Body of pancreas (tissue), 4 donors: ENCODE data around the gene HOXA3. TPM values are rescaled to one million over a fixed set of nuclear protein-coding genes. Genes with fewer than 3 reads are reported as not detected.

Source experiments
- ATAC-seq: fragments of 150-250 bp; one replicate; pipeline ENCODE4 v1.9.1; 2016
- DNase-seq, 4 donors: peaks; one replicate each; pipeline ENCODE4 v3.0.0-alpha.2; 2019
- H3K27ac ChIP-seq, 4 donors: fragments of 200-600 bp; sonication (generic); 1 replicate in 3 of 4; 2 replicates in 1 of 4; pipeline versions ENCODE4 v1.5.1 to v1.6.1; 2016 to 2019; ENCODE audit warnings: mild to moderate bottlenecking in 1 of 4, mixed read lengths in 1 of 4, moderate library complexity in 1 of 4
- H3K27me3 ChIP-seq, 2 donors: fragments of 200-600 bp; sonication (generic); one replicate each; pipeline ENCODE4 v1.6.0; 2016; ENCODE audit warnings: mild to moderate bottlenecking in 1 of 2
- H3K36me3 ChIP-seq, 2 donors: fragments of 200-600 bp; sonication (generic); replicated peaks in 1 of 2; 2 replicates each; pipeline ENCODE4 v1.5.1; 2016; ENCODE audit warnings: low read depth in 2 of 2; ENCODE audit not compliant: insufficient read depth in 1 of 2
- H3K4me1 ChIP-seq: fragments of 200-600 bp; sonication (generic); one replicate; pipeline ENCODE4 v1.6.0; 2016
- H3K4me3 ChIP-seq, 2 donors: fragments of 200-600 bp; sonication (generic); 1 replicate in 1 of 2; 2 replicates in 1 of 2; pipeline ENCODE4 v1.5.1; 2016 to 2019
- H3K9me3 ChIP-seq, 3 donors: fragments of 200-600 bp; sonication (generic); 1 replicate in 2 of 3; 2 replicates in 1 of 3; pipeline ENCODE4 v1.5.1; 2016
- POLR2A ChIP-seq, 3 donors: fragments of 450-650 bp; IDR thresholded peaks; one replicate each; pipeline ENCODE4 v1.6.1; 2016; ENCODE audit warnings: antibody characterized with exemption in 3 of 3, mild to moderate bottlenecking in 2 of 3
- WGBS, 2 donors: methylation state at CpG; one replicate each; pipeline ENCODE4 v1.1.5; 2017; 5-methylcytosine and 5-hydroxymethylcytosine counted together
- intact Hi-C: fragments of 100-400 bp; cut with DNase I; formaldehyde crosslinking; loops from one replicate; pipeline ENCODE4 v1.15.1; 2023
- total RNA-seq, 2 donors: library from RNA; depleted of rRNA; stranded (reverse); fragments of >200 nt; gene quantifications; one replicate each; pipeline ENCODE4 v1.1.0, GENCODE V29; 2016
- TF ChIP-seq, protein P1 (sequence below), 7 experiments: fragments of 450-650 bp in 4 of 7; fragments of 200-600 bp in 3 of 7; sonication (generic) in 3 of 7; IDR thresholded peaks; one replicate each; pipeline ENCODE4 v1.5.1; 2016 to 2019; ENCODE audit warnings: antibody characterized with exemption in 7 of 7

Gene HOXA3
- total RNA-seq, 2 donors from 2014 or later = 1.6 TPM; not detected in 1

DNA sequence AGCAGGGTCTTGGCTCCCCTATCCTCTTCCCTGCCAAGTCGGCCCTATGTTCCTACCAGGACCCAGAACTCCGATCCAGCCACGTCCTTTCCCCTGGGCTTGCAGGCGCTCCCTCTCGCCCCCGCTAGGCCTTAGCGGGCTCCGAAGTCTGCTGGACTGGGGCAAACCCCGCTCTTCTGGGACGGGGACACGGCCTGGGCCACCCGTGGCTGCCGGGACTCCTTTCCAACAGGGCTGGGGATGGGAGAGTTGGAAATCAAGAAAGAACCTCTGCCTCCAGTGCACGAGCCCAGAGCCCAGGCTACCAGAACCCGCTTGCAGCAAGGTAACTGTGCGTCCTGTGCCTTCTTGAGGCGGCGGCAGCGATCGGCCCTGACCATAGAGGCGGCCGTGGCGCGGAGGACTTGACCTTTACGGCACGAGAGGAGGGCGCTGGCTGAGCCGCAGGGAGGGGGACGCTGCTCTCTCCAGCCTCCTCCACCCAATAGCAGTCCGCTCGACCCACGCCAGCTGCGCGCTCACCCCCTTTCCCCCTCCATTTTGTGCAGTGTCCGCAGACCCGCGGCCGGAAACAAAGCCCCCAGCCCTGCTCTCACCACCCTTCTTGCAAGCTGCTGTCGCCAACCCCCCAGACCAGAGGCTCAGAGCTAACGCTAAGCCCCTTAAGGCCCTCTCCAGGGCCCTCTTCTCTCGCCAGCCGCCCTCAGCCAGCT lies 39.6 kb upstream of the HOXA3 start:
- no peak overlapping the region for H3K27ac ChIP-seq
- no peaks in the 10 kb centered on the region for H3K9me3 ChIP-seq
- H3K36me3 ChIP-seq = no peaks in the 10 kb centered on the region
- 8 to 13% methylated on average over 6 to 41 of the region's 42 CpGs for WGBS, 2 donors
- H3K27me3 ChIP-seq = peaks cover 0 to 83% of the 10 kb centered on the region in 2 donors
- TF ChIP-seq, protein P1, sequence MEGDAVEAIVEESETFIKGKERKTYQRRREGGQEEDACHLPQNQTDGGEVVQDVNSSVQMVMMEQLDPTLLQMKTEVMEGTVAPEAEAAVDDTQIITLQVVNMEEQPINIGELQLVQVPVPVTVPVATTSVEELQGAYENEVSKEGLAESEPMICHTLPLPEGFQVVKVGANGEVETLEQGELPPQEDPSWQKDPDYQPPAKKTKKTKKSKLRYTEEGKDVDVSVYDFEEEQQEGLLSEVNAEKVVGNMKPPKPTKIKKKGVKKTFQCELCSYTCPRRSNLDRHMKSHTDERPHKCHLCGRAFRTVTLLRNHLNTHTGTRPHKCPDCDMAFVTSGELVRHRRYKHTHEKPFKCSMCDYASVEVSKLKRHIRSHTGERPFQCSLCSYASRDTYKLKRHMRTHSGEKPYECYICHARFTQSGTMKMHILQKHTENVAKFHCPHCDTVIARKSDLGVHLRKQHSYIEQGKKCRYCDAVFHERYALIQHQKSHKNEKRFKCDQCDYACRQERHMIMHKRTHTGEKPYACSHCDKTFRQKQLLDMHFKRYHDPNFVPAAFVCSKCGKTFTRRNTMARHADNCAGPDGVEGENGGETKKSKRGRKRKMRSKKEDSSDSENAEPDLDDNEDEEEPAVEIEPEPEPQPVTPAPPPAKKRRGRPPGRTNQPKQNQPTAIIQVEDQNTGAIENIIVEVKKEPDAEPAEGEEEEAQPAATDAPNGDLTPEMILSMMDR (IDR thresholded peaks at IDR 0.05) = no peak
- no peak for TF ChIP-seq POLR2A (IDR thresholded peaks at IDR 0.05)
- ATAC-seq (no peak), DNase-seq (peak in 2 of 4 donors; percentile 12 to 16)
- H3K4me1 ChIP-seq = peaks cover 40% of the 10 kb centered on the region
- intact Hi-C loops = loop anchor here (10.0 kb wide), 3 partner anchors 383 to 903 kb away; no protein-coding TSS in a partner anchor
- H3K4me3 ChIP-seq = no peak overlapping the region

DNA sequence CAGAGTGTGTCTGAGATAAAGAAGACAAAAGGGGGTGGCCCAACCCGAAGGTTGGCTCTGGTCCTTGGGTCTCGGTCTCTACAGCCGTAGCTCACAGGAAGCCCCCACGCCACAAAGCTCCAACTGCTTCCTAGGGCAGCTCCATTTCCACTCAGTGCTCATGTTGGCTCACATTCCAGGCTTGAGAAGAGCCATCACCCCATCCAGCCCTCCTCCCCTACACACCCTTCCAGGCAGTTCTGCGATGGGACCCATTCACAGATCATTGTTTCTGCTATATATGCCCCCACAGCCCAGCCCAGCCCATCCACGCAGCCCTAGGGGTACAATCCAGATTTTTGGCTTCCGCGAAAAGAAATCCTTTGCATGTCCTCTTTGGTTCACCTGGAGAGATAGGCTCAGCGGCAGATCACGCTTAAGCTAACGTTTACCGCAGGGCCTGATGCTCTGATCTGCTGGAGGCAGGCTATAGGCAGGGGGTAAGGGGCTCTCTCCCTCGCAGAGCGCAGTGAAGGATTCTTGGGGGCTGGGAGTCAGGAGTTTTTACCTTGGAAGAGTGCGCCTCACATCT lies 38.9 kb upstream of the HOXA3 start:
- no peaks in the 10 kb centered on the region for H3K9me3 ChIP-seq
- H3K27me3 ChIP-seq = peaks cover 0 to 76% of the 10 kb centered on the region in 2 donors
- TF ChIP-seq, protein P1 (IDR thresholded peaks at IDR 0.05) = no peak
- no peak for TF ChIP-seq POLR2A (IDR thresholded peaks at IDR 0.05)
- peaks cover 37% of the 10 kb centered on the region for H3K4me1 ChIP-seq
- 23 to 33% methylated on average over 15 of the region's 15 CpGs for WGBS, 2 donors
- no peak overlapping the region for H3K27ac ChIP-seq
- no peaks in the 10 kb centered on the region for H3K36me3 ChIP-seq
- intact Hi-C loops = loop anchor here (10.0 kb wide), 3 partner anchors 384 to 904 kb away; no protein-coding TSS in a partner anchor
- H3K4me3 ChIP-seq = no peak overlapping the region
- peak in 2 of 4 donors; percentile 2 to 8 for DNase-seq
- ATAC-seq = no peak

DNA sequence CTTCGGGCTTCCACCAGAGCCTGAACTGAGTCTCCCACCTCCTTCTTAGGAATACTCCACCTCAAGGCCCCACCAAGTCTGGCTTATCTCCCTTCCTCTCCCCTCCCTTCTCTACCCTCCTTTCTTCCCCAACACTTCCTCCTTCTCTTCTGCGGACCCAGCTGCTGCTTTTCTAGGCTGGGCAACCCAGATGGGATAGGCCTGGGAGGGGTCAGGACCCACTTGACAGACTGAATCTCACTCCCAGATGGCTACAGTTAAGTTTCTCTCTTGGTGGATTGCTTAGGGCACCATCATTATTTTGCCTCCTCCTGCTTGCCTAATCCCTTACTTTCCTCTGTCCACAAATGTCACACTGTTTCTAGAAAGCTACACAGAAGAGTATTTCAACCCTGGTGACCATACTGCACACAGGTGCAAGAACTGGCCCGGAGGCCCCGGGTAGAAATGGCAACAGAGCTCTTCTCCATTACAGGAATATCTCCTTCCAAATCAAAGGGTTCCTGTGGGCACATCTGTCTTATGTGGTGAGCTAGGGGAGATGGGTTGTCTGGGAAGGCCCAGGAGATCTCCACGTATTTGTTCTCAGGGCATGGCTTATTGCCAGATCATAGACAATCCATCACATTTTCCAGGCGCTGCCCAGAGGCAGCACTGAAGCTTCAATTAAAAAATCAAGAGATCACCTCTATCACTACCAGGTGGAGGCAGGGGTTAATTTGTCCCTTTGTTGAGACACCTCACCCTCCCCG lies 37.8 kb upstream of the HOXA3 start:
- no peak overlapping the region for H3K27ac ChIP-seq
- H3K4me1 ChIP-seq = peaks cover 45% of the 10 kb centered on the region
- H3K27me3 ChIP-seq = peaks cover 7 to 78% of the 10 kb centered on the region in 2 donors
- no peak overlapping the region for H3K4me3 ChIP-seq
- intact Hi-C loops = loop anchor here (10.0 kb wide), 3 partner anchors 385 to 905 kb away; no protein-coding TSS in a partner anchor
- TF ChIP-seq POLR2A (IDR thresholded peaks at IDR 0.05) = no peak
- TF ChIP-seq, protein P1 (IDR thresholded peaks at IDR 0.05) = no peak
- peak in 1 of 4 donors; percentile 1 for DNase-seq
- no peaks in the 10 kb centered on the region for H3K9me3 ChIP-seq
- WGBS, 2 donors = 19 to 24% methylated on average over 6 to 7 of the region's 7 CpGs
- H3K36me3 ChIP-seq = no peaks in the 10 kb centered on the region
- ATAC-seq = no peak

DNA sequence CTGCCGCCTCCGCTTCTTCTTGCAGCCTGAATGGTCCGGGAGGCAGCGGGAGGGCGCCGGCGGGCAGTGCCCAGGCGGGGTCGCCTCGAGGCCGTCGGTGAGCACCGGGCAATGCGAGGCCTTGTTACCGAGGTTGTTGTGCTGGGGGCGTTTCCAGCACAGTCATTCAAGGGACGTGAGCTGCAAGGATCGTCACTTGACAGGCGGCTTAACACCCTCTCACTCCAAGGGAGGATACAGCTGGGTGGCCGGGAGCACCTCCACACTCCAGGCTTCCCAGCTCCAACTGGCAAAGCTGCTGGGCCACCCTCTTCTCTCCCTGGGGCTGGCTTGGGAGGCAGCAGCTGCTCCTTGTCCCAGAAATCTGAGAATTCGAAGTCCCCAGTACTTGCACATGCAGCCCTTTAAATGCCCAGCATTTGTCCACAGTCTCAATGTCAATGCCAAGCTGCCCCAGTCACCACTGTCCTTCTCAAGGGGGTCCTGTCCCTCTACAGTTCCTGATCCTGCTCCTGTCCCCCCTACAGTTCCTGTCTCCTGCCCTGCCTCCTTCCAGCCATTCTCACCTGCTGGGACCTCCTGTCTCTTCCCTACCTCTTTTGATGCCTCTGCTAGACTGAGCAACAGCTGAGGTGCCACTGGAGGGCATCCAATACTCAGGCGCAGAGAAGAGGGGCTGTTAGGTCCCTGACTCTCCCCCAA lies 37.1 kb upstream of the HOXA3 start:
- Histone ChIP-seq H3K9me3 (no peaks in the 10 kb centered on the region), H3K27ac (no peak overlapping the region), H3K36me3 (no peaks in the 10 kb centered on the region), H3K4me3 (no peak overlapping the region), H3K27me3 (peaks cover 10 to 78% of the 10 kb centered on the region in 2 donors), H3K4me1 (peaks cover 52% of the 10 kb centered on the region)
- peak in 2 of 4 donors; percentile 4 to 10 for DNase-seq
- intact Hi-C loops = no loop called here
- no peak for ATAC-seq
- 9 to 32% methylated on average over 3 to 22 of the region's 22 CpGs for WGBS, 2 donors
- TF ChIP-seq POLR2A (IDR thresholded peaks at IDR 0.05) = no peak
- TF ChIP-seq, protein P1 (IDR thresholded peaks at IDR 0.05) = no peak
